H9 (cell line): ENCODE measurements around the gene FBLL1. TPM values are rescaled to one million over a fixed set of nuclear protein-coding genes. Genes with fewer than 3 reads are reported as not detected.

ENCODE experiments used
- DNase-seq: peaks from one replicate; pipeline ENCODE4 v3.0.0-alpha.2; 2017
- H2AFZ ChIP-seq: one replicate; pipeline ENCODE4 v1.6.1; 2013; ENCODE audit warnings: mild to moderate bottlenecking, low read length, control low read depth, moderate library complexity
- H2AK5ac ChIP-seq: 2 replicates; pipeline ENCODE4 v1.6.1; 2013; ENCODE audit warnings: low read length, control low read depth, mixed read lengths; ENCODE audit not compliant: insufficient read length
- H2BK120ac ChIP-seq: one replicate; pipeline ENCODE4 v1.6.1; 2013; ENCODE audit warnings: low read depth, mild to moderate bottlenecking, low read length, control low read depth, inconsistent platforms; ENCODE audit not compliant: poor library complexity, severe bottlenecking
- H2BK12ac ChIP-seq: 2 replicates; pipeline ENCODE4 v1.6.1; 2013; ENCODE audit warnings: low read length, control low read depth, mixed read lengths, low read depth; ENCODE audit not compliant: insufficient read length
- H2BK15ac ChIP-seq: 2 replicates; pipeline ENCODE4 v1.6.1; 2013; ENCODE audit warnings: low read depth, low read length, control low read depth
- H2BK20ac ChIP-seq: one replicate; pipeline ENCODE4 v1.6.1; 2013; ENCODE audit warnings: low read depth, mild to moderate bottlenecking, low read length, control low read depth, inconsistent platforms; ENCODE audit not compliant: poor library complexity, severe bottlenecking
- H2BK5ac ChIP-seq: 2 replicates; pipeline ENCODE4 v1.6.1; 2013; ENCODE audit warnings: low read length, control low read depth, mixed read lengths; ENCODE audit not compliant: insufficient read length
- H3K14ac ChIP-seq: 2 replicates; pipeline ENCODE4 v1.6.1; 2013; ENCODE audit warnings: low read length, control low read depth; ENCODE audit not compliant: insufficient read depth
- H3K18ac ChIP-seq: 2 replicates; pipeline ENCODE4 v1.6.1; 2013; ENCODE audit warnings: low read depth, mild to moderate bottlenecking, mixed read lengths, low read length, control low read depth; ENCODE audit not compliant: insufficient read length
- H3K23ac ChIP-seq: 2 replicates; pipeline ENCODE4 v1.6.1; 2013; ENCODE audit warnings: low read length, control low read depth, mixed read lengths, low read depth; ENCODE audit not compliant: insufficient read length
- H3K23me2 ChIP-seq: 2 replicates; pipeline ENCODE4 v1.6.1; 2013; ENCODE audit warnings: low read depth, mild to moderate bottlenecking, mixed read lengths, low read length, control low read depth; ENCODE audit not compliant: insufficient read length, poor library complexity, severe bottlenecking
- H3K27ac ChIP-seq: 2 replicates; pipeline ENCODE4 v1.5.1; 2013; ENCODE audit warnings: low read length, control low read depth, mixed read lengths, low read depth; ENCODE audit not compliant: insufficient read length
- H3K27me3 ChIP-seq: 2 replicates; pipeline ENCODE4 v1.6.1; 2013; ENCODE audit warnings: low read length, control low read depth, inconsistent platforms; ENCODE audit not compliant: insufficient read depth
- H3K4ac ChIP-seq: 2 replicates; pipeline ENCODE4 v1.6.1; 2013; ENCODE audit warnings: low read depth, mild to moderate bottlenecking, control low read depth, inconsistent platforms, low read length, moderate library complexity
- H3K4me1 ChIP-seq: 2 replicates; pipeline ENCODE4 v1.6.1; 2013; ENCODE audit warnings: low read length, control low read depth, inconsistent platforms; ENCODE audit not compliant: insufficient read depth
- H3K4me2 ChIP-seq: 2 replicates; pipeline ENCODE4 v1.6.1; 2013; ENCODE audit warnings: low read length, control low read depth, mixed read lengths; ENCODE audit not compliant: insufficient read length, insufficient read depth
- H3K56ac ChIP-seq: 2 replicates; pipeline ENCODE4 v1.6.1; 2013; ENCODE audit warnings: low read depth, mild to moderate bottlenecking, mixed read lengths, low read length, control low read depth; ENCODE audit not compliant: insufficient read length
- H3K79me1 ChIP-seq: 2 replicates; pipeline ENCODE4 v1.6.1; 2013; ENCODE audit warnings: low read depth, mild to moderate bottlenecking, moderate library complexity, low read length, control low read depth, inconsistent platforms; ENCODE audit not compliant: insufficient read depth, poor library complexity, severe bottlenecking
- H3K79me2 ChIP-seq: 2 replicates; pipeline ENCODE4 v1.6.1; 2013; ENCODE audit warnings: low read length, control low read depth, inconsistent platforms; ENCODE audit not compliant: insufficient read depth
- H3K9ac ChIP-seq: 2 replicates; pipeline ENCODE4 v1.6.1; 2013; ENCODE audit warnings: low read length, control low read depth, mixed read lengths; ENCODE audit not compliant: insufficient read length; ENCODE audit errors: extremely low read depth
- H3K9me3 ChIP-seq: one replicate; pipeline ENCODE4 v1.6.1; 2013; ENCODE audit warnings: low read depth, low read length, inconsistent platforms; ENCODE audit not compliant: control insufficient read depth
- H3T11ph ChIP-seq: one replicate; pipeline ENCODE4 v1.6.1; 2013; ENCODE audit warnings: mild to moderate bottlenecking, low read length, control low read depth, inconsistent platforms
- H4K20me1 ChIP-seq: one replicate; pipeline ENCODE4 v1.6.1; 2013; ENCODE audit not compliant: control insufficient read depth, insufficient read length, insufficient read depth
- H4K5ac ChIP-seq: 2 replicates; pipeline ENCODE4 v1.6.1; 2013; ENCODE audit warnings: low read depth, mild to moderate bottlenecking, mixed read lengths, low read length, control low read depth; ENCODE audit not compliant: insufficient read length
- H4K8ac ChIP-seq: replicated peaks from 2 replicates; pipeline ENCODE4 v1.6.1; 2013; ENCODE audit warnings: low read length, control low read depth, mixed read lengths, low read depth; ENCODE audit not compliant: insufficient read length
- H4K91ac ChIP-seq: 2 replicates; pipeline ENCODE4 v1.6.1; 2013; ENCODE audit warnings: low read depth, mild to moderate bottlenecking, moderate library complexity, mixed read lengths, low read length, control low read depth; ENCODE audit not compliant: insufficient read length
- H3K27ac Mint-ChIP-seq, 3 experiments: 2 replicates in 2 of 3; 3 replicates in 1 of 3; pipeline ENCODE4 v1.8.0; 2020 to 2021; ENCODE audit warnings: mixed read lengths in 3 of 3, mild to moderate bottlenecking in 1 of 3, moderate library complexity in 1 of 3
- H3K27me3 Mint-ChIP-seq: 2 replicates; pipeline ENCODE4 v1.8.0; 2021; ENCODE audit warnings: low read depth, mild to moderate bottlenecking, moderate library complexity, mixed read lengths
- H3K36me3 Mint-ChIP-seq, 3 experiments: 2 replicates in 2 of 3; 3 replicates in 1 of 3; pipeline ENCODE4 v1.8.0; 2020 to 2021; ENCODE audit warnings: low read depth in 3 of 3, mixed read lengths in 3 of 3; ENCODE audit not compliant: insufficient read depth in 1 of 3
- H3K4me1 Mint-ChIP-seq, 2 experiments: 2 replicates each; pipeline ENCODE4 v1.8.0; 2020; ENCODE audit warnings: mixed read lengths in 2 of 2
- H3K4me3 Mint-ChIP-seq, 2 experiments: 2 replicates in 1 of 2; 3 replicates in 1 of 2; pipeline ENCODE4 v1.8.0; 2020 to 2021; ENCODE audit warnings: mild to moderate bottlenecking in 2 of 2, mixed read lengths in 2 of 2, moderate library complexity in 1 of 2
- H3K9me3 Mint-ChIP-seq, 2 experiments: 2 replicates in 1 of 2; 3 replicates in 1 of 2; pipeline ENCODE4 v1.8.0; 2020; ENCODE audit warnings: mild to moderate bottlenecking in 2 of 2, mixed read lengths in 2 of 2, moderate library complexity in 1 of 2
- CTCF ChIP-seq: fragments of 200-600 bp; sonication (generic); conservative IDR thresholded peaks from 3 replicates; pipeline ENCODE4 v1.8.0; 2021; ENCODE audit warnings: antibody characterized with exemption, mild to moderate bottlenecking
- WGBS: extraction: QIAGEN DNeasy Blood & Tissue Kit; methylation state at CpG from one replicate; pipeline ENCODE4 v1.1.7; 2013; ENCODE audit warnings: missing lambda C conversion rate, low lambda C conversion rate, mixed read lengths; ENCODE audit not compliant: insufficient read length; ENCODE audit errors: extremely low coverage; 5-methylcytosine and 5-hydroxymethylcytosine counted together
- total RNA-seq: library from RNA; stranded (reverse); gene quantifications from 2 replicates; pipeline ENCODE4 v1.2.1, GENCODE V29; 2021

The FBLL1 gene
- total RNA-seq, 1 experiment from 2014 or later: 3.6 TPM

- no peak overlapping the region for H3K4ac ChIP-seq
- H3K27ac Mint-ChIP-seq: no peak overlapping the region
- no peak overlapping the region for H3K4me3 Mint-ChIP-seq
- DNase-seq: no peak
- H2BK12ac ChIP-seq: no peak overlapping the region
- H2BK5ac ChIP-seq: no peak overlapping the region
- no peak overlapping the region for H4K8ac ChIP-seq
- peaks cover 5% of the 10 kb centered on the region for H3K4me1 ChIP-seq
- H2BK20ac ChIP-seq: no peak overlapping the region
- no peak overlapping the region for H2AK5ac ChIP-seq
- H4K20me1 ChIP-seq: no peaks in the 10 kb centered on the region
- H3K27me3 Mint-ChIP-seq: peaks cover 1% of the 10 kb centered on the region; the same call in 1 of the 2 replicates
- no peak overlapping the region for H3K9ac ChIP-seq
- no peaks in the 10 kb centered on the region for H3K79me1 ChIP-seq
- no peak overlapping the region for H2BK15ac ChIP-seq
- H3K56ac ChIP-seq: no peak overlapping the region
- H4K91ac ChIP-seq: no peak overlapping the region
- H3K23me2 ChIP-seq: no peaks in the 10 kb centered on the region
- no peaks in the 10 kb centered on the region for H3K79me2 ChIP-seq
- H3K27ac ChIP-seq: no peak overlapping the region
- H3T11ph ChIP-seq: no peak overlapping the region
- no peak overlapping the region for H3K23ac ChIP-seq
- H3K9me3 Mint-ChIP-seq: peaks cover 0 to 1% of the 10 kb centered on the region in 2 experiments; a peak in 2 of 5 replicates
- H3K14ac ChIP-seq: no peak overlapping the region
- no CpG with 5 or more reads among the region's 2 CpGs for WGBS
- H3K18ac ChIP-seq: no peak overlapping the region
- H3K4me2 ChIP-seq: no peak overlapping the region
- H3K36me3 Mint-ChIP-seq: no peaks in the 10 kb centered on the region; a peak in 1 of 7 replicates
- H4K5ac ChIP-seq: no peak overlapping the region
- H3K9me3 ChIP-seq: no peaks in the 10 kb centered on the region
- H2BK120ac ChIP-seq: no peak overlapping the region
- no peak overlapping the region for H2AFZ ChIP-seq
- H3K27me3 ChIP-seq: no peaks in the 10 kb centered on the region; the same call in 1 of the 2 replicates
- TF ChIP-seq CTCF: no peak
- peaks cover 8 to 11% of the 10 kb centered on the region in 2 experiments for H3K4me1 Mint-ChIP-seq
Measured at GRCh38 chr5:168537176-168537575, 8.1 kb downstream of the FBLL1 start.
